GM21367 (cell line): Measurements from ENCODE around the gene C5AR1.
"Not testable (repeated sequence)": the region's sequence is repeated elsewhere in the genome, so short reads cannot be mapped to it uniquely, and the experiment has no call there.

Experiments
- ATAC-seq: cut with Tn5 transposase; IDR thresholded peaks from one replicate; pipeline ENCODE4 v1.9.1; 2021; ENCODE audit not compliant: unreplicated experiment

The C5AR1 gene

DNA sequence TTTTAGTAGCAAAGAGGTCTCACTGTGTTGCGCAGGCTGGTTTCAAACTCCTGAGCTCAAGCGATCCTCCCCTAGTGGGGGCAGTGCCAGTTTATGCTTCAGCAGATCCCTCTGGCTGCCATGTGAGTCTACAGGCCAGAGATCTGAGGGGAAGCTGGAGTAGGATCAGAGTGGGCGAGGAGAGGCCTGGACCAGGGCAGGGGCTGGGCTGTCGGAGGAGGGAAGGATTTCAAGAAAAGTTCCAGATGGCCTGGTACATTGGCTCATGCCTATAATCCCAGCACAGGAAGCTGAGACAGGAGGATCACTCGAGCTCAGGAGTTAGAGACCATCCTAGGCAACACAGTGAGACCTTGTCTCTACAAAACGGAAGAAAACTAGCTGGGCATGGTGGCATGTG, 49.3 kb downstream of the C5AR1 start:
- no peak for ATAC-seq

DNA sequence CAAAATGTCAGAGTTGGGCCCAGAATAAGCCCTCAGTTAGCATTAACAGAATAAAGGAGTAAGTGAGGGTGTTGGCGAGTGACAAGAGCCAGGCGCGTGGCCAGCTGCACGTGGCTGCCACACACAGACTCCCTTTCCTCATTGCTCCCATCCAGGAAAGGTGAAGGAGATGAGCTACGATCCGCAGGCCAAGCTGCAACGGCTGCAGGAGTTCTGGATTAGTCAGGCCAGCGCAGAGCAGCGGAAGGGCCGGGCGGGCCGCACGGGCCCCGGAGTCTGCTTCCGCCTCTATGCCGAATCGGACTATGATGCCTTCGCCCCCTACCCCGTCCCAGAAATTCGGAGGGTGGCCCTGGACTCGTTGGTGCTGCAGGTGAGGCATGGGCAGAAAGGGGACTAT, 52.7 kb downstream of the C5AR1 start:
- no peak for ATAC-seq

DNA sequence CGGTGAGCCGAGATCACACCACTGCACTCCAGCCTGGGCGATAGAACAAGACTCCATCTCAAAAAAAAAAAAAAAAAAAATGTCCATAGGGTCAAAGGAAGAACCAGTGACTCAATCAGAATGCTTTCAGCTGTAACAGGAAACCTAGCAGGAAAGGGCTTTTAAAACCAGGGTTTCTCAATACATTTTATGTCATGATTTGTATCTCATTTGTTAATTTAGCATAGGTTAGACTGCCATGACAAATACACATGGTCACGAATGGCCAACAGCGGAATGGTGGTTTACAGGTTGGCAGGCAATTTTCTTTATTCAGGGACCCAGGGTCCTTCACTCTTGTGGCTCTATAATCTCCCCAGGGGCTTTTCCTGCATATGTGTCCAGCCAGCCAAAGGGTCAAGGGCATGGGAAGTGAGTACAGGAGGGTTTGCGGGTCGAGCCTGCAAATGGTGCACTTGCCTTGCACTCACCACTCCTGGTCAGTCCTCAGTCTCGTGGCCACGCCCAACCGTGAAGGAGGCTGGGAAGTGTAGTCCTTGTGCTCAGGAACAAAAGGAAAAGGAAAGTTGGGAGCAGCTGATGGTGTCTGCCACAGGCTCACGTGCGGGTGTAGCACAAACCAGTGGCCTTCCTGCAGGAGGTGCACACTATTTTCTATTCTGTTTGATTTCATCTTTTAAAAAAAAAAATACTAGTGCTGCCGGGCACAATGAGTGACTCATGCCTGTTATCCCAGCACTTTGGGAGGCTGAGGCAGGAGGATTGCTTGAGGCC, 54.3 kb downstream of the C5AR1 start:
- no peak for ATAC-seq

DNA sequence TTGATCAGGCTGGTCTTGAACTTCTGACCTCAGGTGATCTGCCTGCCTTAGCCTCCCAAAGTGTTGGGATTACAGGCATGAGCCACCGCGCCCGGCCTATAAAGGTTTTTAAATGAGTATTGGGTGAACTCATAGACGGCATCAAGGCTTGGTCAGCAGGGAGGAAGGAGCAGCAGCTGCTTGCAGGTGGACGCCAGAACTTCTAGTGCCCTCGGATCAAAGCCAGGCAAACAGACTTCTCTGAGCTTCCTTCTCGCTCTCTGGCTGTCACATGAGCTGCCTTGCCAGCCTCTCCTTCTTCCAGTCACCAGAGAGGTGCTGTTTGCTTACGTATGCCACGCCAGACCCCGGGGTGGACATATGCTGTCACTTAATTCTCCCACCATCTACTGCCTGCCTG, 55.8 kb downstream of the C5AR1 start:
- ATAC-seq, result not testable (repeated sequence)

DNA sequence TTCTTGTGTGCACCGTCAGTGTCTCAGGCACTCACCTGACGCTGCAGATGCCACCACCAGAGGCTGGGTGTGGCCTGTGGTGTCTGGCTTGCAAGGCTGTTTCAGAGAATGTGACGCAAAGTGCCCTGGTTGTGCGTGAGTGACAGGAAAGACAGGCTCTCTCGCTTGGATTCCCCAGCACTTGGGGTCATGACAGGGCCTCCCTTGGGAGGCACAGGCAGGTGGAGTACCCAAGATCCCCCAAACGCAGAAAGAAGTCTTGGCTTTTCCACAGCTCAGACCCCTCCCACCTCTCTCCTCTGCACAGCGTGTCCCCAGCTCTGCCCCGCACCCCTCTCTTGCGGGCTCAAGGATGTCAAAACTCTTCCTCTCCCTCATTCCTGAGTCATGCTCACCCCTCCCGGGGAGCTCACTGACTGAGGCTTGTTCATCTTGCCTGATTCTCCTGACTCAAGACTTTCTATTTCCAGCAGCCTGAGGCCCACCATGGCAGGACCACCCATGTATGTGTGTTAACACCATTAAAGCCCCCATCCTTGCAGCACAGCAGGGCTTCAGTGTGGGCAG, 60.5 kb downstream of the C5AR1 start:
- no peak for ATAC-seq

DNA sequence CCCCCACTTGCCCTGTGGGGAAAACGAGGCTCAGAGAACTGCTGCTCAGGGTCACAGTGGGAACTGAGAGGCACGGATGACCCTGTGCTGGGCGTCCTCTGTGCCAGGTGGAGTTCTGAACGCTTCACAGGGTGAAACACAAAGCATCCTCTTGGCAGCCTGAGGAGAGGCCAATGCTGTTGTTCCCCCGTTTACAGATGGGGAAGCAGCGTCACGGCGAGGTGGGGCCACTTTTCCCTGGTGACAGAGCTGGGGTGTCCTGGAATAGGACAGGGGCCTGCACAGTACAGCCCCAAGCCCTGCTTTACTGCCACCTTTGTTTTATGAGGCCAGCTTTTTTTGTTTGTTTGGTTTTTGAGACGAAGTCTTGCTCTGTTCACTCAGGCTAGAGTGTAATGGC, 61.6 kb downstream of the C5AR1 start:
- no peak for ATAC-seq
